DOHH2 (cell line): ENCODE results near the gene PIK3AP1.

ENCODE experiments used
- CTCF ChIP-seq: fragments of 200-600 bp; sonication (generic); IDR thresholded peaks from one replicate; pipeline ENCODE4 v1.5.1; 2014; ENCODE audit warnings: antibody characterized with exemption, mild to moderate bottlenecking, low read depth, low read length; ENCODE audit not compliant: poor library complexity, severe bottlenecking
- EZH2phosphoT487 ChIP-seq: fragments of 200-600 bp; sonication (generic); IDR thresholded peaks from 2 replicates; pipeline ENCODE4 v1.6.1; 2017; ENCODE audit warnings: borderline replicate concordance, mild to moderate bottlenecking, antibody characterized with exemption, low read length, moderate library complexity, mixed read lengths

- no peak for TF ChIP-seq CTCF
- TF ChIP-seq EZH2phosphoT487, result no peak
Measured at GRCh38 chr10:96658844-96659243, 61.5 kb downstream of the PIK3AP1 start.
